SK-N-SH treated with all-trans-retinoic acid at 6 μM for 48 hours (cell line): ENCODE results near the gene DHX36.

Experiments used
- ATAC-seq: fragments of 200-7000 bp; cut with Tn5 transposase; 3 replicates; pipeline ENCODE4 v1.9.1; 2020; ENCODE audit warnings: mild to moderate bottlenecking, moderate library complexity
- ARNTL ChIP-seq: fragments of 450-650 bp; formaldehyde crosslinking; IDR thresholded peaks from 2 replicates; pipeline ENCODE4 v1.5.0; 2020; ENCODE audit warnings: low read depth, mild to moderate bottlenecking, moderate library complexity, borderline replicate concordance
- BACH2 ChIP-seq: fragments of 250-450 bp; sonication (Bioruptor Pico); IDR thresholded peaks from 2 replicates; pipeline ENCODE4 v1.9.0; 2021; ENCODE audit warnings: mild to moderate bottlenecking, borderline replicate concordance
- CSDC2 ChIP-seq: fragments of 250-450 bp; sonication (Bioruptor Pico); IDR thresholded peaks from 2 replicates; pipeline ENCODE4 v1.5.0; 2020; ENCODE audit warnings: mild to moderate bottlenecking, moderate library complexity
- GLIS3 ChIP-seq: fragments of 250-450 bp; sonication (Bioruptor Pico); IDR thresholded peaks from 2 replicates; pipeline ENCODE4 v1.5.0; 2020; ENCODE audit warnings: mild to moderate bottlenecking, moderate library complexity
- OSR1 ChIP-seq: fragments of 250-450 bp; sonication (Bioruptor Pico); IDR thresholded peaks from 2 replicates; pipeline ENCODE4 v1.8.0; 2022; ENCODE audit warnings: moderate library complexity, mild to moderate bottlenecking, inconsistent platforms
- PPARA ChIP-seq: fragments of 250-450 bp; sonication (Bioruptor Pico); IDR thresholded peaks from 2 replicates; pipeline ENCODE4 v1.5.0; 2020; ENCODE audit warnings: mild to moderate bottlenecking, borderline replicate concordance
- RARB ChIP-seq: fragments of 250-450 bp; sonication (Bioruptor Pico); IDR thresholded peaks from 2 replicates; pipeline ENCODE4 v1.8.0; 2021; ENCODE audit warnings: mild to moderate bottlenecking, moderate library complexity
- SNAI2 ChIP-seq: fragments of 250-450 bp; sonication (Bioruptor Pico); IDR thresholded peaks from 2 replicates; pipeline ENCODE4 v1.5.0; 2020; ENCODE audit warnings: mild to moderate bottlenecking, moderate library complexity
- TCF4 ChIP-seq: fragments of 250-450 bp; sonication (Bioruptor Pico); IDR thresholded peaks from 2 replicates; pipeline ENCODE4 v1.8.0; 2021; ENCODE audit warnings: mild to moderate bottlenecking, moderate library complexity, borderline replicate concordance
- TOX ChIP-seq: fragments of 250-450 bp; sonication (Bioruptor Pico); IDR thresholded peaks from 2 replicates; pipeline ENCODE4 v1.8.0; 2021; ENCODE audit warnings: mild to moderate bottlenecking, moderate library complexity, borderline replicate concordance
- ZFP30 ChIP-seq: fragments of 450-650 bp; formaldehyde crosslinking; IDR thresholded peaks from 2 replicates; pipeline ENCODE4 v1.5.0; 2022; ENCODE audit warnings: mild to moderate bottlenecking, moderate library complexity
- ZNF565 ChIP-seq: fragments of 450-650 bp; formaldehyde crosslinking; conservative IDR thresholded peaks from 2 replicates; pipeline ENCODE4 v1.5.0; 2020; ENCODE audit warnings: low read depth, mild to moderate bottlenecking, moderate library complexity
- ZNF70 ChIP-seq: fragments of 450-650 bp; formaldehyde crosslinking; IDR thresholded peaks from 2 replicates; pipeline ENCODE4 v1.5.0; 2020; ENCODE audit warnings: mild to moderate bottlenecking, moderate library complexity
- ZNF8 ChIP-seq: fragments of 450-650 bp; formaldehyde crosslinking; IDR thresholded peaks from 2 replicates; pipeline ENCODE4 v1.5.0; 2020; ENCODE audit warnings: mild to moderate bottlenecking, moderate library complexity
- TF ChIP-seq, protein P1 (sequence below): fragments of 250-450 bp; sonication (Bioruptor Pico); IDR thresholded peaks from 2 replicates; pipeline ENCODE4 v1.8.0; 2020; ENCODE audit warnings: mild to moderate bottlenecking, moderate library complexity, borderline replicate concordance
- TF ChIP-seq, protein P2 (sequence below): fragments of 250-450 bp; sonication (Bioruptor Pico); IDR thresholded peaks from 2 replicates; pipeline ENCODE4 v1.5.1; 2021; ENCODE audit warnings: mild to moderate bottlenecking, moderate library complexity
- TF ChIP-seq, protein P3 (sequence below): fragments of 250-450 bp; sonication (Bioruptor Pico); IDR thresholded peaks from 2 replicates; pipeline ENCODE4 v1.8.0; 2021; ENCODE audit warnings: low read depth, mild to moderate bottlenecking, moderate library complexity, borderline replicate concordance

The DHX36 gene

DNA sequence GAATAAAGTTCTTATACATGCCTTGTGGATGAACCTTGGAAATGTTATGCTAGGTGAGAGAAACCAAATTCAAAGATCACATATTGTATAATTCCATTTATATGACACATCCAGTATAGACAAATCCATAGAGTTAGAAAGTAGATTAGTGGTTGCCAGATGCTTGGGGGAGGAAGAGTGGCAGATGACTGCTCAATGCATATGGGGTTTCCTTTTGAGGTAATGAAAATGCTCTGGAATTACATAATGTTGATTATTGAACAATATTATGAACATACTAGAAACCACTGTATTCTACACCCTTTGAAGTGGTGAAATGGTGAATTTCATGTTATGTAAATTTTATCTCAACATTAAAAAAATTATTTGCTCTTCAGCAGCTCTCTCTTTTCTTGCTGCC is 100.8 kb downstream of the DHX36 start:
- ATAC-seq = no peak
- TF ChIP-seq GLIS3 (CRISPR knock-in tag) (no peak), ZNF565 (no peak), PPARA (CRISPR knock-in tag) (no peak), ZNF70 (CRISPR knock-in tag) (no peak), TCF4 (CRISPR knock-in tag) (no peak), OSR1 (no peak), BACH2 (CRISPR knock-in tag) (no peak), ZNF8 (CRISPR knock-in tag) (no peak), RARB (CRISPR knock-in tag) (no peak), ARNTL (CRISPR knock-in tag) (no peak), ZFP30 (CRISPR knock-in tag) (no peak), TOX (no peak), SNAI2 (no peak), CSDC2 (no peak)
- TF ChIP-seq, protein P1, sequence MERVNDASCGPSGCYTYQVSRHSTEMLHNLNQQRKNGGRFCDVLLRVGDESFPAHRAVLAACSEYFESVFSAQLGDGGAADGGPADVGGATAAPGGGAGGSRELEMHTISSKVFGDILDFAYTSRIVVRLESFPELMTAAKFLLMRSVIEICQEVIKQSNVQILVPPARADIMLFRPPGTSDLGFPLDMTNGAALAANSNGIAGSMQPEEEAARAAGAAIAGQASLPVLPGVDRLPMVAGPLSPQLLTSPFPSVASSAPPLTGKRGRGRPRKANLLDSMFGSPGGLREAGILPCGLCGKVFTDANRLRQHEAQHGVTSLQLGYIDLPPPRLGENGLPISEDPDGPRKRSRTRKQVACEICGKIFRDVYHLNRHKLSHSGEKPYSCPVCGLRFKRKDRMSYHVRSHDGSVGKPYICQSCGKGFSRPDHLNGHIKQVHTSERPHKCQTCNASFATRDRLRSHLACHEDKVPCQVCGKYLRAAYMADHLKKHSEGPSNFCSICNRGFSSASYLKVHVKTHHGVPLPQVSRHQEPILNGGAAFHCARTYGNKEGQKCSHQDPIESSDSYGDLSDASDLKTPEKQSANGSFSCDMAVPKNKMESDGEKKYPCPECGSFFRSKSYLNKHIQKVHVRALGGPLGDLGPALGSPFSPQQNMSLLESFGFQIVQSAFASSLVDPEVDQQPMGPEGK (CRISPR knock-in tag) = no peak
- TF ChIP-seq, protein P2, sequence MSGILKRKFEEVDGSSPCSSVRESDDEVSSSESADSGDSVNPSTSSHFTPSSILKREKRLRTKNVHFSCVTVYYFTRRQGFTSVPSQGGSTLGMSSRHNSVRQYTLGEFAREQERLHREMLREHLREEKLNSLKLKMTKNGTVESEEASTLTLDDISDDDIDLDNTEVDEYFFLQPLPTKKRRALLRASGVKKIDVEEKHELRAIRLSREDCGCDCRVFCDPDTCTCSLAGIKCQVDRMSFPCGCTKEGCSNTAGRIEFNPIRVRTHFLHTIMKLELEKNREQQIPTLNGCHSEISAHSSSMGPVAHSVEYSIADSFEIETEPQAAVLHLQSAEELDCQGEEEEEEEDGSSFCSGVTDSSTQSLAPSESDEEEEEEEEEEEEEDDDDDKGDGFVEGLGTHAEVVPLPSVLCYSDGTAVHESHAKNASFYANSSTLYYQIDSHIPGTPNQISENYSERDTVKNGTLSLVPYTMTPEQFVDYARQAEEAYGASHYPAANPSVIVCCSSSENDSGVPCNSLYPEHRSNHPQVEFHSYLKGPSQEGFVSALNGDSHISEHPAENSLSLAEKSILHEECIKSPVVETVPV (CRISPR knock-in tag) = no peak
- TF ChIP-seq, protein P3, sequence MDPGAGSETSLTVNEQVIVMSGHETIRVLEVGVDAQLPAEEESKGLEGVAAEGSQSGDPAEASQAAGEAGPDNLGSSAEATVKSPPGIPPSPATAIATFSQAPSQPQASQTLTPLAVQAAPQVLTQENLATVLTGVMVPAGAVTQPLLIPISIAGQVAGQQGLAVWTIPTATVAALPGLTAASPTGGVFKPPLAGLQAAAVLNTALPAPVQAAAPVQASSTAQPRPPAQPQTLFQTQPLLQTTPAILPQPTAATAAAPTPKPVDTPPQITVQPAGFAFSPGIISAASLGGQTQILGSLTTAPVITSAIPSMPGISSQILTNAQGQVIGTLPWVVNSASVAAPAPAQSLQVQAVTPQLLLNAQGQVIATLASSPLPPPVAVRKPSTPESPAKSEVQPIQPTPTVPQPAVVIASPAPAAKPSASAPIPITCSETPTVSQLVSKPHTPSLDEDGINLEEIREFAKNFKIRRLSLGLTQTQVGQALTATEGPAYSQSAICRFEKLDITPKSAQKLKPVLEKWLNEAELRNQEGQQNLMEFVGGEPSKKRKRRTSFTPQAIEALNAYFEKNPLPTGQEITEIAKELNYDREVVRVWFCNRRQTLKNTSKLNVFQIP (CRISPR knock-in tag) = no peak
